ENCODE measurements around the gene GCSAM. TPM values are rescaled to one million over a fixed set of nuclear protein-coding genes. Genes with fewer than 3 reads are reported as not detected.

The GCSAM gene
- total RNA-seq, 4 donors from 2014 or later, result 0.52 to 1.8 (median 0.91) TPM; not detected in 1

DNA sequence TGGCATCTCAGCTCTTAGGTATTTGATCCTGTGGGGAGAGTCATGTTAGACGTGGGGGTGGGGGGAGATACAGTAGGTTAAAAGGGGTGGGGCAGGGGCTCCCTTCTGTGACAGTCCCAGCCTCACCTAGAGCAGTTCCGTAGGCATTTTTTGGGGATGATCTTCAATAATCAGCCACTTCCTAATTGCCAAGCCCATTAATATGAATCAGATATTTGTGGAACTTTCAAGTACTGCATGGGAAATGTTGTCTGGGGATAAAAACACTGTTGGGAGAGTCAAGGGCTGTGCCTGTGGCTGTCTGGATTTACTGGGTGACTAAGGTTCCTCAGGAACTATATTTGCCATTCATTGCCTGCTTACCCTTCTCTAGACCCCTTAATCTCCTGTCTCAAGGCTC is 37.3 kb downstream of the GCSAM start:
- TF ChIP-seq, protein P1, sequence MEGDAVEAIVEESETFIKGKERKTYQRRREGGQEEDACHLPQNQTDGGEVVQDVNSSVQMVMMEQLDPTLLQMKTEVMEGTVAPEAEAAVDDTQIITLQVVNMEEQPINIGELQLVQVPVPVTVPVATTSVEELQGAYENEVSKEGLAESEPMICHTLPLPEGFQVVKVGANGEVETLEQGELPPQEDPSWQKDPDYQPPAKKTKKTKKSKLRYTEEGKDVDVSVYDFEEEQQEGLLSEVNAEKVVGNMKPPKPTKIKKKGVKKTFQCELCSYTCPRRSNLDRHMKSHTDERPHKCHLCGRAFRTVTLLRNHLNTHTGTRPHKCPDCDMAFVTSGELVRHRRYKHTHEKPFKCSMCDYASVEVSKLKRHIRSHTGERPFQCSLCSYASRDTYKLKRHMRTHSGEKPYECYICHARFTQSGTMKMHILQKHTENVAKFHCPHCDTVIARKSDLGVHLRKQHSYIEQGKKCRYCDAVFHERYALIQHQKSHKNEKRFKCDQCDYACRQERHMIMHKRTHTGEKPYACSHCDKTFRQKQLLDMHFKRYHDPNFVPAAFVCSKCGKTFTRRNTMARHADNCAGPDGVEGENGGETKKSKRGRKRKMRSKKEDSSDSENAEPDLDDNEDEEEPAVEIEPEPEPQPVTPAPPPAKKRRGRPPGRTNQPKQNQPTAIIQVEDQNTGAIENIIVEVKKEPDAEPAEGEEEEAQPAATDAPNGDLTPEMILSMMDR (IDR thresholded peaks at IDR 0.05), result no peak
- TF ChIP-seq POLR2A (IDR thresholded peaks at IDR 0.05), result no peak
- 30 to 65% methylated on average over 2 of the region's 2 CpGs for WGBS, 2 donors

DNA sequence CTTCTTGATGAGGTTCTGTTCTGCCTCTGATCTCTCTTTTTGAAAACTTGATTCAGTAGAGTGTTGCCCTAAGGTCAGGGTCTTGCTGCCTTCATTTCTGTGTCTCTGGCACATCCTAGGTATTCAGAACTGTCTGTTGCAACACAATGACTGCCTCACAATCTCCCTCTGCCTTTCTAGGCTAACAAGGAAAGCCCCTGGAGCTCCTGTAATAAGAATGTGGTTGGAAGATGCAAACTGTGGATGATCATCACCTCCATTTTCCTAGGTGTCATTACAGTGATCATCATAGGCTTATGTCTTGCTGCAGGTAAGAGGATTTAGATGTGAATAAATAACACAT is 39.9 kb downstream of the GCSAM start:
- no peak for DNase-seq (ENCODE audit: low spot score in 2 of 2)
- intact Hi-C loops (cut with DNase I; ENCODE audit: low total_unique reads), result no loop called here
- TF ChIP-seq, protein P1 (IDR thresholded peaks at IDR 0.05), result no peak
- TF ChIP-seq POLR2A (IDR thresholded peaks at IDR 0.05), result no peak
- no peak overlapping the region for H3K4me3 ChIP-seq (ENCODE audit: low read depth, poor library complexity, severe bottlenecking)

More for the DNA sequence above, 37.3 kb downstream of the GCSAM start:
- no peak overlapping the region for H3K4me3 ChIP-seq (ENCODE audit: low read depth, poor library complexity, severe bottlenecking)
- DNase-seq (ENCODE audit: low spot score in 2 of 2), result no peak
- intact Hi-C loops (cut with DNase I; ENCODE audit: low total_unique reads), result no loop called here

DNA sequence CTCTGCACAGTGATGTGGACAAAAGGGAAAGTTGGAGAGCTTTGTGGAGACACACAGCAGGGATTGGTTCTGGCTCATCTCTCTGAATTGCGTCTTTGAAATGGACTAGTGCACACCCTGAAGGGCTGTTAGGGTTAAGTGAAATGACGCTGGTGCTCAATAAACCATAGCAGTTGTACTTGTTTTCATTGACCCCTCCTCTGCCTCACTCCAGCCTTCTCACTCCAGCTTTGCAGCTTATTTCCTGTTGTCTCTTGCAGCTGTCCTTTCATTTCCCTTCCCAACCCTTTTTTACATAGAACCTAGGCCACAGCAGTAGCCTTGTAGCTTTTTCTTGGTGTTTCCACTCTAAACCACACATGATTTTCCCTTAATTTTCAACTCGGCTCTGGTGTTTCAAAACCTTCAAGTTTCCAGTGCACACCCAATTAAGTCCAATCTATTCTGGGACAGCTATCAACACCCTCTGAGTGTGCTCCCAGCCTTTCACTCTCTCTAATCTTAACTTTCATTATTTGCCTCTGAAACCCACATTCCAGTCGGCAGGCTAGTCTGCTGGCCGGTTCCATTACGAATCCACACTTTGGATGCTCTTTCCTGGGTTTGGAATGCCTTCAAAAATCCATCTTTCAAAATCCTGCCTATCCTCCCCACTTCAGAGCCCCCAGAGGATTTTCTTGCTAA is 40.4 kb downstream of the GCSAM start:
- H3K4me3 ChIP-seq (ENCODE audit: low read depth, poor library complexity, severe bottlenecking), result no peak overlapping the region
- intact Hi-C loops (cut with DNase I; ENCODE audit: low total_unique reads), result no loop called here
- no peak for TF ChIP-seq POLR2A (IDR thresholded peaks at IDR 0.05)
- TF ChIP-seq, protein P1 (IDR thresholded peaks at IDR 0.05), result no peak
- 40 to 50% methylated on average over 6 of the region's 6 CpGs for WGBS, 2 donors
- no peak for DNase-seq (ENCODE audit: low spot score in 2 of 2)

DNA sequence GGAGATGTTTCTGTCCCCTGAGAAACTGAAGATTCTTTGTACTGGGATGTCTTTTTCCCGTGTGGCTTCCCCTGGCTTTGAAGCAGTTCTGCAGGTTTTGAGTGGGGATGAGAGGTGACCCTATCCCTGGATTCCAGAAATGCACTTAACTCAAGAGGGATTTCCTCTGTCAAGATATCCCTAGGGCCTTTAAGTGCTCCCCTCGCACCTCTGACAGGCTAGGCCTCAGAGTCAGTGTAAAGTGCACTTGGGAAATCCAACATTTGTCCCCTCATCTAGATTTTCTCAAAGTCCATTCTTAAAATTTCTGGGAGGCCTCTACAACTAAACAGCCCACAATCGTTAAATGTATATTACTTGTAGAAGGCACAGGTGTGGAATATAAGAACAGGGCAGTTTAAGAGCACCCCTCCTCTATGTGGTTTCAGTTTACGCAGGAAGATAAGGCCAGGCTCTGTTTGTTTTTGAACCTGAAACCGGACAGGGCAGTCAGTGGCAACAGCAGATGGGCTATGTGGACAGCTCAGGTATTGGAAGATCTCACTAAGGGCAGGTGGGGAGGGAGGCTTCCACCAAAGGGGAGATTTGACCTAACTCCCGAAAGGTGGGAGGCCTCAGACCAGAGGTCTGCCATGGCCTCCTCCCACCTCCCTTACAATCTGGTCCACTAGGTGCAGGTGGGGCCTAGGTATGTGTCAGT is 42.0 kb downstream of the GCSAM start:
- intact Hi-C loops (cut with DNase I; ENCODE audit: low total_unique reads), result no loop called here
- no peak overlapping the region for H3K4me3 ChIP-seq (ENCODE audit: low read depth, poor library complexity, severe bottlenecking)
- no peak for TF ChIP-seq POLR2A (IDR thresholded peaks at IDR 0.05)
- TF ChIP-seq, protein P1 (IDR thresholded peaks at IDR 0.05), result no peak
- WGBS, 2 donors, result 74 to 79% methylated on average over 6 of the region's 6 CpGs
- DNase-seq (ENCODE audit: low spot score in 2 of 2), result no peak

DNA sequence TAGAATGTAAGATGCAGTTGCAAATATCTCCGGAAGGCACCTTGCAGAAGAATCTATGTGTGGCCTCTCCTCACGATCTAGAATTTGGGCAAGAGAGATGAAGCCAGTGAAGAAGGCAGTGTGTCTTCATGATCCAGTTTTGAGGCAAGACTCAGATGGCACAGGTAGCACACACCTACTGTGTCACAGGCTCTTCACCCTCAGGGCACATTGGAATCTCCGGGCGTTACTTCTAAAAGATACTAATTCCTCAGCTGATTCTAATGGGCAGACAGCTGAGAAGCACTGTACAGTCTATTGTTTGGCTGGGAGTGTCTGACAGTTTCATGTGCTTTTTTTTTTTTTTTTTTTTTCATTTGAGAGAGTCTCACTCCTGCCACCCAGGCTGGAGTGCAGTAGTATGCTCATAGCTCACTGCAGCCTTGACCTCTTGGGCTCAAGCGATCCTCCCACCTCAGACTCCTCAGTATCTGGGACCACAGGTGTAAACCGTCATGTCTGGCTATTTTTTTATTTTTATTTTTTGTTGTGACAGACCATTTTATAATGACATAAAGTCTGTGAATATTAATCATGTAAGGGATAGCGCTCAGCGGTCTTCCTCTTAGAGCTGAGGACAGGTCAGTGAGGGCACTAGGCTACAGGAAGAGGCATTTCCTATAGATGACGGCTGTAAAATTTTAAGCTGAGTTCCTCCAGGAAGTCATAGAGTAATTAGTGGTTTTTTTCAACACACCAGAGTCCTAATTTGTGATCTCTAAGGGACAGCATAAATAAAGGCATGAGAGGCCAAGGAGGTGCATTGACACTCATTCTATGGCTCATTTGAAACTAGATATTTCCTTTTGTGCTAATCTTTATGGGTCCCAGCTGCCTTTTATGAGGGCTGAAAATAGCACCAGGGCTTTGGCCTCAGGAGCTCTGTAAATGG is 42.8 kb downstream of the GCSAM start:
- DNase-seq (ENCODE audit: low spot score in 2 of 2), result no peak
- 60 to 70% methylated on average over 9 of the region's 9 CpGs for WGBS, 2 donors
- intact Hi-C loops (cut with DNase I; ENCODE audit: low total_unique reads), result no loop called here
- no peak overlapping the region for H3K4me3 ChIP-seq (ENCODE audit: low read depth, poor library complexity, severe bottlenecking)
- TF ChIP-seq POLR2A (IDR thresholded peaks at IDR 0.05), result no peak
- TF ChIP-seq, protein P1 (IDR thresholded peaks at IDR 0.05), result no peak

All from lower leg skin (tissue), 4 donors.